ENCODE measurements around the gene ZSWIM8.

The ZSWIM8 gene

GRCh38 chr10:73798087-73798486 is 12.7 kb downstream of the ZSWIM8 start:
- DNase-seq: no peak

GRCh38 chr10:73798927-73799560 is 13.6 kb downstream of the ZSWIM8 start:
- DNase-seq: no peak

GRCh38 chr10:73799899-73800559 is 14.6 kb downstream of the ZSWIM8 start:
- DNase-seq: no peak

- no peak for DNase-seq
Measured at GRCh38 chr10:73800560-73801252, 15.3 kb downstream of the ZSWIM8 start.

GRCh38 chr10:73801253-73801590 is 15.8 kb downstream of the ZSWIM8 start:
- DNase-seq: no peak

- no peak for DNase-seq
Measured at GRCh38 chr10:73802276-73802991, 17.0 kb downstream of the ZSWIM8 start.

- no peak for DNase-seq
Measured at GRCh38 chr10:73803680-73804286, 18.4 kb downstream of the ZSWIM8 start.

- DNase-seq: no peak
Measured at GRCh38 chr10:73806176-73806950, 21.0 kb downstream of the ZSWIM8 start.

- DNase-seq: no peak
Measured at GRCh38 chr10:73807471-73807870, 22.1 kb downstream of the ZSWIM8 start.

- no peak for DNase-seq
Measured at GRCh38 chr10:73808021-73808815, 22.8 kb downstream of the ZSWIM8 start.

GRCh38 chr10:73809061-73809818 is 23.8 kb downstream of the ZSWIM8 start:
- DNase-seq: no peak

- DNase-seq: no peak
Measured at GRCh38 chr10:73810358-73810734, 24.9 kb downstream of the ZSWIM8 start.

- DNase-seq: peak; percentile 66
Measured at GRCh38 chr10:73810735-73811465, 25.5 kb downstream of the ZSWIM8 start.

GRCh38 chr10:73812657-73813056 is 27.3 kb downstream of the ZSWIM8 start:
- DNase-seq: no peak

GRCh38 chr10:73813333-73813732 is 27.9 kb downstream of the ZSWIM8 start:
- no peak for DNase-seq

- DNase-seq: no peak
Measured at GRCh38 chr10:73814276-73814895, 29.0 kb downstream of the ZSWIM8 start.

GRCh38 chr10:73814896-73815718 is 29.7 kb downstream of the ZSWIM8 start:
- peak; percentile 28 for DNase-seq

- DNase-seq: no peak
Measured at GRCh38 chr10:73815719-73816030, 30.3 kb downstream of the ZSWIM8 start.
